Upper lobe of right lung (tissue), 1 donor: ENCODE results near the gene SCD5. TPM values are rescaled to one million over a fixed set of nuclear protein-coding genes. Genes with fewer than 3 reads are reported as not detected.

Experiments used
- ATAC-seq: fragments of 200-7000 bp; cut with Tn5 transposase; one replicate; pipeline ENCODE4 v1.9.1; 2020; ENCODE audit warnings: mild to moderate bottlenecking, moderate library complexity
- DNase-seq: peaks from one replicate; pipeline ENCODE4 v3.0.0-alpha.2; 2020
- H3K27ac ChIP-seq: fragments of 200-600 bp; one replicate; pipeline ENCODE4 v1.8.0; 2022
- H3K27me3 ChIP-seq: fragments of 200-600 bp; one replicate; pipeline ENCODE4 v1.8.0; 2022; ENCODE audit warnings: mild to moderate bottlenecking
- H3K36me3 ChIP-seq: fragments of 200-600 bp; one replicate; pipeline ENCODE4 v1.8.0; 2022
- H3K4me1 ChIP-seq: fragments of 200-600 bp; one replicate; pipeline ENCODE4 v1.8.0; 2022
- H3K4me3 ChIP-seq: fragments of 200-600 bp; one replicate; pipeline ENCODE4 v1.8.0; 2022; ENCODE audit warnings: mild to moderate bottlenecking
- H3K9me3 ChIP-seq: fragments of 200-600 bp; one replicate; pipeline ENCODE4 v1.8.0; 2022
- intact Hi-C: fragments of 100-400 bp; cut with DNase I; formaldehyde crosslinking; loops from one replicate; pipeline ENCODE4 v1.11.0; 2022
- total RNA-seq: library from RNA; stranded (reverse); fragmentation: NEBNext Ultra II Directional; extraction: Animal tissue kit (Norgen Biotek cat#: 25700); gene quantifications from one replicate; pipeline ENCODE4 v1.2.1, GENCODE V29; 2021
- TF ChIP-seq, protein P1 (sequence below): fragments of 200-600 bp; IDR thresholded peaks from one replicate; pipeline ENCODE4 v1.8.0; 2022; ENCODE audit warnings: antibody characterized with exemption
- donor health status: DM: no; HTN: yes; CAD: no; lungs with severe emphysema.

SCD5 gene
- total RNA-seq, 1 donor from 2014 or later = 20.6 TPM

DNA sequence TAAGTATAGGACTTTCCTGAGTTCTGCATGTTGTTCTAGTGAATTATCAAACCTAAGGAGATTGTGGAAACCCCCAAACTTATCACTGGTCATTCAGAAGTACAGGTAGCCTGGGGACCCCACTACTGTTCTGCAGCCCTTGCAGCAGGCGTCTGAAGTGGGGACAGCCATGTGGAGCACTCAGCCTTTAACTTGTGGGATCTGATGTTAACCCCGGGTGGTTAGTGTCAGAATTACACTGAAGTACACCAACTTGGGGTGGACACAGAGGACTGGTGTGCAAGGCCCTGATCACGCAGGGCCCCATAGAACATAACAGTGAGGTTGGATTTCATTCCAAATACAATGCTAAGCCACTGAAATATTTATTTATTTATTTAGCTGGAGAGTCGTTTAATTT, 103.7 kb downstream of the SCD5 start:
- DNase-seq = no peak
- Histone ChIP-seq H3K27ac (no peak overlapping the region), H3K4me1 (no peaks in the 10 kb centered on the region), H3K27me3 (no peaks in the 10 kb centered on the region), H3K4me3 (no peak overlapping the region), H3K36me3 (no peaks in the 10 kb centered on the region), H3K9me3 (no peaks in the 10 kb centered on the region)
- intact Hi-C loops = no loop called here
- no peak for ATAC-seq
- TF ChIP-seq, protein P1, sequence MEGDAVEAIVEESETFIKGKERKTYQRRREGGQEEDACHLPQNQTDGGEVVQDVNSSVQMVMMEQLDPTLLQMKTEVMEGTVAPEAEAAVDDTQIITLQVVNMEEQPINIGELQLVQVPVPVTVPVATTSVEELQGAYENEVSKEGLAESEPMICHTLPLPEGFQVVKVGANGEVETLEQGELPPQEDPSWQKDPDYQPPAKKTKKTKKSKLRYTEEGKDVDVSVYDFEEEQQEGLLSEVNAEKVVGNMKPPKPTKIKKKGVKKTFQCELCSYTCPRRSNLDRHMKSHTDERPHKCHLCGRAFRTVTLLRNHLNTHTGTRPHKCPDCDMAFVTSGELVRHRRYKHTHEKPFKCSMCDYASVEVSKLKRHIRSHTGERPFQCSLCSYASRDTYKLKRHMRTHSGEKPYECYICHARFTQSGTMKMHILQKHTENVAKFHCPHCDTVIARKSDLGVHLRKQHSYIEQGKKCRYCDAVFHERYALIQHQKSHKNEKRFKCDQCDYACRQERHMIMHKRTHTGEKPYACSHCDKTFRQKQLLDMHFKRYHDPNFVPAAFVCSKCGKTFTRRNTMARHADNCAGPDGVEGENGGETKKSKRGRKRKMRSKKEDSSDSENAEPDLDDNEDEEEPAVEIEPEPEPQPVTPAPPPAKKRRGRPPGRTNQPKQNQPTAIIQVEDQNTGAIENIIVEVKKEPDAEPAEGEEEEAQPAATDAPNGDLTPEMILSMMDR = no peak

DNA sequence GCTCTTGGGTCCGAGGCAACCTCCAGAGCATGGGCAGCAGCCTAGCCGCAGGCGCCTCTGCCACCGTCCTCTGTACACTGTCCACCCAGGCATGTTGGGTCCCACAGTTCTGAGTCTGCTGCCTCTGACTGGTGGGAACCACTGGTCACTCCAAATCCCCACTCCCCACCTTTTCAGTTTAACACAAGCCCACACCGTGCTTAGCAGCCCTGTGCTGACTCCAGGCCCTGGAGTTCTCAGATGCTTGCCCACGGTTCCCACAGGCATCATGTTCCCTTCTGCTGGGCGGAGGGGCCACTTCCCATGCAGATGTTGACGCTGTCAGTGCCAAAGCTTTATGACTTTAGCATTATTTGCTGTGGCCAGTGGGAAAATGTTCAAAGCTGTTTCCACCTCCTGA, 104.5 kb downstream of the SCD5 start:
- no peaks in the 10 kb centered on the region for H3K36me3 ChIP-seq
- no peaks in the 10 kb centered on the region for H3K27me3 ChIP-seq
- H3K27ac ChIP-seq = no peak overlapping the region
- DNase-seq (no peak), ATAC-seq (no peak)
- intact Hi-C loops = no loop called here
- H3K4me1 ChIP-seq = no peaks in the 10 kb centered on the region
- H3K4me3 ChIP-seq = no peak overlapping the region
- no peaks in the 10 kb centered on the region for H3K9me3 ChIP-seq
- TF ChIP-seq, protein P1 = no peak

DNA sequence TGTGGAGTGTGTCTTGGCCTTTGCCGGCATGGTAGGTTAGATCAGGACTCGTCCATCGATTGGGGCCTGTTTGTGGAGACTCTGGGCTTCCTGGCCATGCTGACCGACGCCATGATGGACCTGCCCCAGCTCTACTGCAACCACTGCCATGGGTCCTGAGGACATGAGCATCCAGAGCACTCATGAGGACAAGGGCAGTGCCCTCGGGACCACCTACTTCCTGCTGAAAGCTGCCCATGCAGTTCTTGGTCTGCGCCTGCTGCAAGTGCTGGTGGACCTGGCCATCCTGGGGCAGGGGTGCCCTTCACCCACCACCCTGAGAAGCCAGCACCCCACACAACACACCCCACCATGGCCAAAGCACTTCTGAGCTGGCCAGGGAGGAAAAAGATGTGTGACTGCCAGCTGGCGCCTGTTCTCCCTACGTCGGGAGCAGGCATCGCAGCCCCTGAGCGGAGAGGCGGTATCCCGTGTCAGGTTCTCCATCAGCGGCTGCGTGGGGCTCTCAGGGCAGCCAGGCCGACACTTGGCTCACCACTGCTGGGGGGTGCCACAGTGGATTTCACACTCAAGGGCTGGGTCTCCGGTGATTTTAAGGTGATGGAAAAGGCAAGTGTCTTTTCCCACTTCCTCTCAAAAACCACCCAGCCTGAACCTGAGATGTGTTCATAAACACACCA, 106.4 kb downstream of the SCD5 start:
- no peak for ATAC-seq
- no peaks in the 10 kb centered on the region for H3K36me3 ChIP-seq
- TF ChIP-seq, protein P1 = no peak

DNA sequence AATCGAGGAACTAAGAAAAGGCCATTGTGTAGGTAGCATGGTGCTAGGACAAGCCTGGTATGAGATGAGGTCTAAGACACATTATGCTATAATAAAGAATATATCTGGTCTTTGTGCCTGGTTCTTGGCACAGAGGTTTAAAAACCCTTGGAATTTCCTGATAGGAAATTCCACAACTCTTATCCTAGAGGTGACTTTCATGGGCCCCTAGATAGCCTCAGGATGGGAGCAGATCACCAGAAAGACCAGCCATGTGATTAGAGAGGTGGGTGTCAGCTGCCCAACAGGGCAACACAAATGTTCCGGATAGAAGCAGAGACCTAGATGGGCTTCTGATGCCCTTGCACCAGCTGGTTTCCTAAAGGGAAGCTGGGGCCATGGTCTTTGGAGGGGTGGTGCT, 107.2 kb downstream of the SCD5 start:
- Histone ChIP-seq H3K36me3 (no peaks in the 10 kb centered on the region), H3K27ac (no peak overlapping the region), H3K4me3 (no peak overlapping the region), H3K9me3 (no peaks in the 10 kb centered on the region), H3K27me3 (no peaks in the 10 kb centered on the region), H3K4me1 (no peaks in the 10 kb centered on the region)
- DNase-seq (no peak), ATAC-seq (no peak)
- TF ChIP-seq, protein P1 = no peak
- intact Hi-C loops = no loop called here

More for the DNA sequence above, 106.4 kb downstream of the SCD5 start:
- Histone ChIP-seq H3K9me3 (no peaks in the 10 kb centered on the region), H3K27ac (no peak overlapping the region), H3K4me3 (no peak overlapping the region), H3K27me3 (no peaks in the 10 kb centered on the region), H3K4me1 (no peaks in the 10 kb centered on the region)
- DNase-seq = no peak
- intact Hi-C loops = no loop called here

DNA sequence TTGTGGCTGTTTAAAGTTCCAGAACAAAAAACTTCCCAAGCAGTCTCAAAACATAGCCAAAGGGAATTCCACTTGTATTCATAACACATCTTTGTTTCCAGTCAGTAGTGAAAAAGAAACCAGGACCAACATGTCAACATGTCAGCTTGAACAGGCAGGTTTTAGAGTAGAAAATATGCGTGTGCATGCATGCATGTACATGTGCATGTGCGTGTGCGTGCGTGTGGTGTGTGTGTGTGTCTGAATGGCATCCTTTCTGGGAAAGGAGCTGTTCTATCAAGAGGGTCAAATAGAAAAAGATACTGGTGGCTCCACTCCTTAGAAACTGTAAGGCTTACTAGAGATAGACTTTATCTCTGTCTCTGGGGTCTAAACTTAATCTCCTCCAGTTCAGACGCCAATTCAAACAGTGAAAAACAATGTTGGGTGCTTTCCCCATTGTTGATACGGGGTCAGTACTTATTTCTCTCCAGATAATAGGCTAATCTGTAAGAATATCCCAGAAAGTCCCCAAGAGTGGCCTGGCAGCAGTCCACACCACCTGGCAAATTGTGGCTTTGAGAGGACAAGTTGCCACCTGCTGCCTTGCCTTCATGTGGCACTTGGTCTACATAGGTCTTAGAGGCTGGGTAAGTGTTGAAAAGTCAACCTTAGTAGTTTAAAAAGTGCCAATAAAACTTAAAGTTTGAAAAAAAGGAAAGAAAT, 110.4 kb downstream of the SCD5 start:
- DNase-seq = no peak
- H3K27ac ChIP-seq = no peak overlapping the region
- H3K27me3 ChIP-seq = no peaks in the 10 kb centered on the region
- H3K36me3 ChIP-seq = no peaks in the 10 kb centered on the region
- intact Hi-C loops = no loop called here
- H3K4me1 ChIP-seq = no peaks in the 10 kb centered on the region
- no peak for ATAC-seq
- TF ChIP-seq, protein P1 = no peak
- no peaks in the 10 kb centered on the region for H3K9me3 ChIP-seq
- no peak overlapping the region for H3K4me3 ChIP-seq
